GM12801 (cell line): ENCODE measurements around the gene DDX17.

Source experiments
- CTCF ChIP-seq: IDR thresholded peaks from one replicate; pipeline ENCODE4 v1.5.1; 2011; ENCODE audit warnings: control low read depth; ENCODE audit not compliant: insufficient read length; ENCODE audit errors: extremely low read depth

The DDX17 gene

GRCh38 chr22:38441620-38442287 is 64.4 kb downstream of the DDX17 start:
- TF ChIP-seq CTCF = no peak

GRCh38 chr22:38440747-38441350 is 65.3 kb downstream of the DDX17 start:
- no peak for TF ChIP-seq CTCF

GRCh38 chr22:38437416-38437815 is 68.7 kb downstream of the DDX17 start:
- no peak for TF ChIP-seq CTCF

GRCh38 chr22:38436629-38437395 is 69.3 kb downstream of the DDX17 start:
- TF ChIP-seq CTCF = no peak

GRCh38 chr22:38435965-38436364 is 70.1 kb downstream of the DDX17 start:
- TF ChIP-seq CTCF = no peak

- TF ChIP-seq CTCF = no peak
Measured at GRCh38 chr22:38435010-38435409, 71.1 kb downstream of the DDX17 start.

GRCh38 chr22:38433871-38434270 is 72.2 kb downstream of the DDX17 start:
- no peak for TF ChIP-seq CTCF
